Tibial nerve (tissue), 4 donors: ENCODE data around the gene RPS18.

Source experiments
- CTCF ChIP-seq, 5 experiments: fragments of 200-600 bp in 3 of 5; fragments of 450-650 bp in 2 of 5; sonication (generic) in 3 of 5; IDR thresholded peaks; one replicate each; pipeline ENCODE4 v1.5.1; 2016 to 2019; ENCODE audit warnings: antibody characterized with exemption in 5 of 5, mild to moderate bottlenecking in 3 of 5, moderate library complexity in 2 of 5
- EP300 ChIP-seq, 2 donors: sonication (generic); formaldehyde crosslinking; IDR thresholded peaks; one replicate each; pipeline ENCODE4 v1.6.1; 2017; ENCODE audit warnings: antibody characterized with exemption in 2 of 2, mild to moderate bottlenecking in 1 of 2
- POLR2A ChIP-seq, 2 donors: fragments of 450-650 bp; IDR thresholded peaks; one replicate each; pipeline ENCODE4 v1.6.1; 2017; ENCODE audit warnings: antibody characterized with exemption in 2 of 2, mild to moderate bottlenecking in 2 of 2, moderate library complexity in 2 of 2

DNA sequence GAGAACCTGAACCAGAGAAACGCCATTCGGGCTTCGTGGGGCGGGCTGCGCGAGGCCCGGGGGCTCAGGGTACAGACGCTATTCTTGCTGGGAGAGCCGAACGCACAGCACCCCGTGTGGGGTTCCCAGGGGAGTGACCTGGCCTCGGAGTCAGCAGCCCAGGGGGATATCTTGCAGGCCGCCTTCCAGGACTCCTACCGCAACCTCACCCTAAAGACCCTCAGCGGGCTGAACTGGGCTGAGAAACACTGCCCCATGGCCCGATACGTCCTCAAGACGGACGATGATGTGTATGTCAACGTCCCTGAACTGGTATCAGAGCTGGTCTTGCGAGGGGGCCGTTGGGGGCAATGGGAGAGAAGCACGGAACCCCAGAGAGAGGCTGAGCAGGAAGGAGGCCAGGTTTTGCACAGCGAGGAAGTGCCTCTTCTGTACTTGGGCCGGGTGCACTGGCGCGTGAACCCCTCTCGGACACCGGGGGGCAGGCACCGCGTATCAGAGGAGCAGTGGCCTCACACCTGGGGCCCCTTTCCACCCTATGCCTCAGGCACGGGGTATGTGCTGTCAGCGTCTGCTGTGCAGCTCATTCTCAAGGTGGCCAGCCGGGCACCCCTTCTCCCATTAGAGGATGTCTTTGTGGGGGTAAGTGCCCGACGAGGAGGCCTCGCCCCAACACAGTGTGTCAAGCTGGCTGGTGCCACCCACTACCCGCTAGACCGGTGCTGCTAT, 6.0 kb downstream of the RPS18 start:
- TF ChIP-seq CTCF (IDR thresholded peaks at IDR 0.05) (no peak), EP300 (IDR thresholded peaks at IDR 0.05) (no peak), POLR2A (IDR thresholded peaks at IDR 0.05) (no peak)
